Endothelial cell of umbilical vein (primary cell): ENCODE measurements around the gene REPS2. TPM values are rescaled to one million over a fixed set of nuclear protein-coding genes. Genes with fewer than 3 reads are reported as not detected.

Source experiments
- BruUV-seq: library from RNA; stranded (reverse); fragments of 400-500 nt; replicated peaks from 2 replicates; lab custom pipeline; 2021; lab: Mats Ljungman, UMichigan
- CTCF ChIA-PET: fragments of 300-600, 350-600 bp; sonication (Branson Sonifier 250); formaldehyde crosslinking; loops from one replicate; lab custom pipeline; 2021; ENCODE audit warnings: antibody characterized with exemption, inconsistent platforms; lab: Charles Lee
- POLR2A ChIA-PET: fragments of 300-600, 350-600 bp; sonication (Branson Sonifier 250); formaldehyde crosslinking; loops from one replicate; lab custom pipeline; 2021; ENCODE audit warnings: antibody characterized with exemption, inconsistent platforms; lab: Charles Lee
- DNase-seq: peaks from one replicate; pipeline ENCODE4 v3.0.0-alpha.2; 2011; ENCODE audit warnings: low read depth, low spot score
- FAIRE-seq: peaks from 2 replicates; lab custom pipeline; 2011; peaks lifted over from hg19 to GRCh38; lab: Jason Lieb, UNC
- H2AFZ ChIP-seq: 2 replicates; pipeline ENCODE4 v1.6.0; 2012; ENCODE audit warnings: low read depth, low read length, control low read depth, inconsistent platforms
- H3K27ac ChIP-seq: 2 replicates; pipeline ENCODE4 v1.5.1; 2011; ENCODE audit warnings: low read depth, mild to moderate bottlenecking, control low read depth, low read length, moderate library complexity; ENCODE audit not compliant: insufficient read depth
- H3K27me3 ChIP-seq, 2 experiments: 2 replicates each; pipeline versions ENCODE4 v1.6.0 to v1.6.1; 2011; ENCODE audit warnings: low read length in 2 of 2, mixed read lengths in 1 of 2; ENCODE audit not compliant: control insufficient read depth in 2 of 2, insufficient read depth in 2 of 2
- H3K36me3 ChIP-seq, 2 experiments: 2 replicates in 1 of 2; 3 replicates in 1 of 2; pipeline ENCODE4 v1.5.1; 2011; ENCODE audit warnings: low read length in 2 of 2, mild to moderate bottlenecking in 1 of 2, moderate library complexity in 1 of 2; ENCODE audit not compliant: control insufficient read depth in 2 of 2, insufficient read depth in 2 of 2; ENCODE audit errors: extremely low read depth in 1 of 2
- H3K4me1 ChIP-seq: 3 replicates; pipeline ENCODE4 v1.5.1; 2011; ENCODE audit warnings: mild to moderate bottlenecking, low read length; ENCODE audit not compliant: control insufficient read depth, insufficient read depth; ENCODE audit errors: extremely low read depth
- H3K4me2 ChIP-seq: 2 replicates; pipeline ENCODE4 v1.6.1; 2011; ENCODE audit warnings: low read length, control low read depth, mixed read lengths; ENCODE audit not compliant: insufficient read depth
- H3K4me3 ChIP-seq, 3 experiments: fragments of 200-600 bp in 1 of 3; sonication (generic), shearing (Covaris generic) in 1 of 3; replicated peaks in 1 of 3; 2 replicates each; pipeline ENCODE4 v1.5.1; 2011 to 2016; ENCODE audit warnings: control low read depth in 3 of 3, low read length in 3 of 3, mild to moderate bottlenecking in 2 of 3, inconsistent platforms in 1 of 3, low read depth in 1 of 3, moderate library complexity in 1 of 3; ENCODE audit not compliant: insufficient read depth in 1 of 3
- H3K79me2 ChIP-seq: 2 replicates; pipeline ENCODE4 v1.6.0; 2012; ENCODE audit warnings: low read length, inconsistent platforms; ENCODE audit not compliant: control insufficient read depth, insufficient read depth
- H3K9ac ChIP-seq: replicated peaks from 2 replicates; pipeline ENCODE3; 2011; ENCODE audit warnings: low read length, control low read depth; ENCODE audit not compliant: insufficient read depth; ENCODE audit errors: extremely low read depth
- H3K9me1 ChIP-seq: replicated peaks from 3 replicates; pipeline ENCODE4 v1.6.0; 2011; ENCODE audit warnings: mild to moderate bottlenecking, low read length; ENCODE audit not compliant: control insufficient read depth, insufficient read depth; ENCODE audit errors: extremely low read depth
- H3K9me3 ChIP-seq: replicated peaks from 2 replicates; pipeline ENCODE4 v1.5.1; 2012; ENCODE audit warnings: low read length, inconsistent platforms; ENCODE audit not compliant: control insufficient read depth, insufficient read depth
- H4K20me1 ChIP-seq: replicated peaks from 2 replicates; pipeline ENCODE3; 2011; ENCODE audit warnings: mild to moderate bottlenecking, low read length; ENCODE audit not compliant: control insufficient read depth, insufficient read depth; ENCODE audit errors: extremely low read depth
- EZH2 ChIP-seq: IDR thresholded peaks from 2 replicates; pipeline ENCODE4 v1.6.1; 2012; ENCODE audit warnings: borderline replicate concordance, low read depth, mild to moderate bottlenecking, moderate library complexity, low read length, inconsistent platforms; ENCODE audit not compliant: severe bottlenecking
- FOS ChIP-seq: IDR thresholded peaks from 2 replicates; pipeline ENCODE4 v1.6.1; 2011; ENCODE audit warnings: mild to moderate bottlenecking, low read length, moderate library complexity, borderline replicate concordance; ENCODE audit not compliant: insufficient read depth
- GATA2 ChIP-seq: IDR thresholded peaks from 2 replicates; pipeline ENCODE4 v1.7.0; 2011; ENCODE audit warnings: low read depth, mild to moderate bottlenecking, moderate library complexity, mixed read lengths, low read length; ENCODE audit not compliant: insufficient read length, insufficient read depth
- JUN ChIP-seq: IDR thresholded peaks from 2 replicates; pipeline ENCODE4 v1.6.1; 2011; ENCODE audit warnings: borderline replicate concordance, low read depth; ENCODE audit not compliant: insufficient read length, insufficient read depth
- MAX ChIP-seq: IDR thresholded peaks from 2 replicates; pipeline ENCODE4 v1.6.1; 2011; ENCODE audit not compliant: insufficient read depth, insufficient read length
- MYC ChIP-seq: IDR thresholded peaks from one replicate; pipeline ENCODE4 v1.6.1; 2011; ENCODE audit warnings: mild to moderate bottlenecking, low read depth, low read length
- POLR2A ChIP-seq: IDR thresholded peaks from 2 replicates; pipeline ENCODE4 v1.6.1; 2012; ENCODE audit warnings: low read depth, mild to moderate bottlenecking, control low read depth, low read length
- POLR2AphosphoS5 ChIP-seq: IDR thresholded peaks from 2 replicates; pipeline ENCODE4 v1.6.1; 2012; ENCODE audit warnings: low read depth, mild to moderate bottlenecking, control low read depth, low read length, moderate library complexity; ENCODE audit not compliant: insufficient read depth
- dilution Hi-C: fragments of 300-500 bp; cut with MboI; formaldehyde crosslinking; loops from one replicate; pipeline ENCODE4 v1.15.0; 2019; ENCODE audit warnings: low sequenced_read_pairs; ENCODE audit not compliant: extremely low pct_ligation_motif_present
- intact Hi-C: fragments of 100-400 bp; cut with micrococcal nuclease; formaldehyde crosslinking; loops from one replicate; pipeline ENCODE4 v1.10.0; 2022
- polyA plus RNA-seq, 4 experiments: library from polyadenylated mRNA; depleted of rRNA in 3 of 4; stranded (reverse) in 3 of 4; unstranded in 1 of 4; fragments of >200 nt; gene quantifications; 2 replicates each; pipeline versions ENCODE4 v1.2.1 to v1.2.3, GENCODE V29; 2011 to 2012; ENCODE audit warnings: missing spikeins in 1 of 4
- total RNA-seq: library from RNA; stranded (reverse); gene quantifications from 2 replicates; pipeline ENCODE4 v1.2.3, GENCODE V29; 2021
- TF ChIP-seq, protein P1 (sequence below), 2 donors: IDR thresholded peaks; 1 replicate in 1 of 2; 2 replicates in 1 of 2; pipeline ENCODE4 v1.5.1; 2011; ENCODE audit warnings: low read length in 2 of 2, mild to moderate bottlenecking in 2 of 2, moderate library complexity in 2 of 2, control low read depth in 1 of 2, inconsistent platforms in 1 of 2, low read depth in 1 of 2; ENCODE audit not compliant: insufficient read depth in 1 of 2; ENCODE audit errors: extremely low read depth in 1 of 2

REPS2 gene
- total and polyA plus RNA-seq, 2 donors (not counting 3 experiments of a cell fraction or from before 2014, with no cell fraction given): 0.91 to 2.6 TPM

DNA sequence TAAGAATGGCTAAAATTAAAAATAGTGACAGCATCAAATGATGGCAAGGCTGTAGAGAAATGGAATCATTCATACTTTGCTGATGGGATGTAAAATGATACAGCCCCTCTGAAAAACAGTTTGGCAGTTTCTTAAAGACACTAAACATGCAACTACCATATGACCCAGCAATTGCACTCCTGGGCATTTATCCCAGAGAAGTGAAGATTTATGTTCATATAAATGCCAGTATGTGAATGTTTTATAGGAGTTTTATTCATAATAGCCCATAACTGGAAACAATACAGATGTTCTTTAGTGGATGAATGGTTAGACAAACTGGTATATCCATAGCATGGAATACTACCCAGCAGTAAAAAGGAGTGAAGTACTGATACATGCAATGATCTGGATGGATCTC is 43.3 kb downstream of the REPS2 start:
- Histone ChIP-seq H2AFZ (no peak overlapping the region), H3K79me2 (no peaks in the 10 kb centered on the region), H4K20me1 (no peaks in the 10 kb centered on the region), H3K27me3 (no peaks in the 10 kb centered on the region), H3K36me3 (no peaks in the 10 kb centered on the region), H3K9ac (no peak overlapping the region), H3K4me2 (no peak overlapping the region), H3K9me1 (no peaks in the 10 kb centered on the region), H3K9me3 (no peaks in the 10 kb centered on the region), H3K4me1 (no peaks in the 10 kb centered on the region), H3K27ac (no peak overlapping the region), H3K4me3 (no peak overlapping the region)
- CTCF ChIA-PET: no interaction called here
- no TSS peak for BruUV-seq
- dilution Hi-C loops (no loop called here), intact Hi-C loops (no loop called here)
- FAIRE-seq (no peak), DNase-seq (no peak)
- POLR2A ChIA-PET: no interaction called here
- TF ChIP-seq JUN: no peak
- TF ChIP-seq MYC: no peak
- no peak for TF ChIP-seq EZH2
- TF ChIP-seq GATA2: no peak
- TF ChIP-seq, protein P1, sequence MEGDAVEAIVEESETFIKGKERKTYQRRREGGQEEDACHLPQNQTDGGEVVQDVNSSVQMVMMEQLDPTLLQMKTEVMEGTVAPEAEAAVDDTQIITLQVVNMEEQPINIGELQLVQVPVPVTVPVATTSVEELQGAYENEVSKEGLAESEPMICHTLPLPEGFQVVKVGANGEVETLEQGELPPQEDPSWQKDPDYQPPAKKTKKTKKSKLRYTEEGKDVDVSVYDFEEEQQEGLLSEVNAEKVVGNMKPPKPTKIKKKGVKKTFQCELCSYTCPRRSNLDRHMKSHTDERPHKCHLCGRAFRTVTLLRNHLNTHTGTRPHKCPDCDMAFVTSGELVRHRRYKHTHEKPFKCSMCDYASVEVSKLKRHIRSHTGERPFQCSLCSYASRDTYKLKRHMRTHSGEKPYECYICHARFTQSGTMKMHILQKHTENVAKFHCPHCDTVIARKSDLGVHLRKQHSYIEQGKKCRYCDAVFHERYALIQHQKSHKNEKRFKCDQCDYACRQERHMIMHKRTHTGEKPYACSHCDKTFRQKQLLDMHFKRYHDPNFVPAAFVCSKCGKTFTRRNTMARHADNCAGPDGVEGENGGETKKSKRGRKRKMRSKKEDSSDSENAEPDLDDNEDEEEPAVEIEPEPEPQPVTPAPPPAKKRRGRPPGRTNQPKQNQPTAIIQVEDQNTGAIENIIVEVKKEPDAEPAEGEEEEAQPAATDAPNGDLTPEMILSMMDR (IDR thresholded peaks at IDR 0.05; ENCODE audit: extremely low read depth in 1 of 2, insufficient read depth in 1 of 2, low read depth in 1 of 2, low read length in 2 of 2): no peak
- no peak for TF ChIP-seq MAX
- TF ChIP-seq POLR2A: no peak
- no peak for TF ChIP-seq FOS
- no peak for TF ChIP-seq POLR2AphosphoS5
